GM04504 (cell line): ENCODE data around the gene ACSL6.
"Not testable (repeated sequence)": the region's sequence is repeated elsewhere in the genome, so short reads cannot be mapped to it uniquely, and the experiment has no call there.

ENCODE experiments used
- DNase-seq: peaks from one replicate; pipeline ENCODE4 v3.0.0-alpha.2; 2012; ENCODE audit warnings: low read depth

Gene ACSL6

GRCh38 chr5:131939690-131940345, 71.6 kb downstream of the ACSL6 start:
- no peak for DNase-seq

GRCh38 chr5:131932235-131932634, 79.2 kb downstream of the ACSL6 start:
- DNase-seq = no peak

GRCh38 chr5:131928957-131929356, 82.5 kb downstream of the ACSL6 start:
- DNase-seq = no peak

- DNase-seq = no peak
Measured at GRCh38 chr5:131926168-131926567, 85.3 kb downstream of the ACSL6 start.

- DNase-seq = no peak
Measured at GRCh38 chr5:131916481-131916880, 95.0 kb downstream of the ACSL6 start.

GRCh38 chr5:131914472-131914871, 97.0 kb downstream of the ACSL6 start:
- DNase-seq = no peak

GRCh38 chr5:131913603-131914002, 97.9 kb downstream of the ACSL6 start:
- no peak for DNase-seq

GRCh38 chr5:131906668-131907067, 104.8 kb downstream of the ACSL6 start:
- no peak for DNase-seq

- DNase-seq = not testable (repeated sequence)
Measured at GRCh38 chr5:131902266-131902665, 109.2 kb downstream of the ACSL6 start.
